ENCODE results near the gene DMPK.

DMPK gene

DNA sequence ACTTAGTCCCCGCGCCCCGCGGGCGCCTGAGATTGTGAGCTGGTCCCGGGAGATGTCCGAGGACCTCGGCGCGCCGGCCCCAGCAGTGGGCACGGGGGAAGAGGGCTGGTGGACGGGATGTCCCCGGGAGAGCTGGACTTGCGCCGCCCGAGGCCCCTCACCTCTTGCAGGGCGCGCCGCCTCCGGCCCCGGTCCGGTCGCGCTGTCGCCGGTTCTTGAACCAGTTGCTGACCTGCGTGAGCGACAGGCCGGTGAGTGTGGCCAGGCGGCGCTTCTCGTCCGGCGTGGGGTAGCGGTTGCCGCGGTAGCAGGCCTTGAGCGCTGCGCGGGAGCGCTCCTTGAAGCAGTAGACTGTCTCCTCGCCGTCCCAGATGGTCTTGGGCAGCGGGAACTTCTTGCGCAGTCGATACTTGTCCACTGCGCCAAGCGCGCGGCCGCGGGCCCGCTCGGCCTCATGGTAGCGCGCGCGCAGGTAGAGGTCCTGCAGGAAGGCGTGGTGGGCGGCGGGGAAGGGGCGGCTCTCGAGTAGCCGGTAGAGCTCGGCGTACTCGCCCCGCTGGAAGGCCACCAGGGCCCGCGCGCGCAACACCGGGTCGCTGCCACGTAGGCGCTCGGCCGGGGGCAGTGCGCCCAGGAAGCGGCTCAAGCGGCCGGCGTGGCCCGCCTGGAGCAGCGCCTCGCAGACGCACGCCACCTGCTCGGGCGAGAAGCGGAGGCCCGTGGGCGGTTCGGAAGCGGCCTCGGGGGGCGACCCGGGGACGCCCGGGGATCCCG is 14.2 kb downstream of the DMPK start:
- H3K27me3 ChIP-seq (ENCODE audit: low read depth, low read length) = no peaks in the 10 kb centered on the region
- H3K27ac ChIP-seq (ENCODE audit: low read length) = no peak overlapping the region
- H3K9me3 ChIP-seq (ENCODE audit: insufficient read depth, low read length) = no peaks in the 10 kb centered on the region
- no peak overlapping the region for H2AFZ ChIP-seq (ENCODE audit: low read depth, low read length)
- peak overlapping the region; percentile 82 for H3K4me3 ChIP-seq (ENCODE audit: low read length)
- peak overlapping the region; percentile 89 for H3K4me2 ChIP-seq (ENCODE audit: low read length)
- H3K9ac ChIP-seq (ENCODE audit: low read length) = peak overlapping the region; percentile 93
- TF ChIP-seq EZH2phosphoT487 (IDR thresholded peaks at IDR 0.05; ENCODE audit: low read depth) (no peak), CTCF (IDR thresholded peaks at IDR 0.05; ENCODE audit: low read depth, low read length) (no peak)
- peaks cover 4% of the 10 kb centered on the region; the same call in 1 of the 2 replicates for H3K4me1 ChIP-seq (ENCODE audit: low read length)
- no peaks in the 10 kb centered on the region for H3K79me2 ChIP-seq (ENCODE audit: low read length)
- no peaks in the 10 kb centered on the region for H3K36me3 ChIP-seq (replicated peaks; ENCODE audit: low read depth, low read length)
- H4K20me1 ChIP-seq (ENCODE audit: insufficient read depth, low read length) = no peaks in the 10 kb centered on the region

- Histone ChIP-seq H3K27ac (ENCODE audit: low read length) (no peak overlapping the region), H3K4me3 (ENCODE audit: low read length) (no peak overlapping the region), H3K79me2 (ENCODE audit: low read length) (no peaks in the 10 kb centered on the region), H3K9ac (ENCODE audit: low read length) (no peak overlapping the region), H3K4me1 (ENCODE audit: low read length) (peaks cover 4% of the 10 kb centered on the region; the same call in 1 of the 2 replicates), H3K9me3 (ENCODE audit: insufficient read depth, low read length) (no peaks in the 10 kb centered on the region), H3K4me2 (ENCODE audit: low read length) (no peak overlapping the region), H2AFZ (ENCODE audit: low read depth, low read length) (no peak overlapping the region), H3K36me3 (replicated peaks; ENCODE audit: low read depth, low read length) (no peaks in the 10 kb centered on the region), H3K27me3 (ENCODE audit: low read depth, low read length) (no peaks in the 10 kb centered on the region), H4K20me1 (ENCODE audit: insufficient read depth, low read length) (no peaks in the 10 kb centered on the region)
- TF ChIP-seq EZH2phosphoT487 (IDR thresholded peaks at IDR 0.05; ENCODE audit: low read depth) = no peak
- no peak for TF ChIP-seq CTCF (IDR thresholded peaks at IDR 0.05; ENCODE audit: low read depth, low read length)
Observed at GRCh38 chr19:45767410-45767880, 14.8 kb downstream of the DMPK start.

- Histone ChIP-seq H3K36me3 (replicated peaks; ENCODE audit: low read depth, low read length) (no peaks in the 10 kb centered on the region), H3K27me3 (ENCODE audit: low read depth, low read length) (no peaks in the 10 kb centered on the region), H3K27ac (ENCODE audit: low read length) (no peak overlapping the region), H4K20me1 (ENCODE audit: insufficient read depth, low read length) (no peaks in the 10 kb centered on the region), H3K4me2 (ENCODE audit: low read length) (no peak overlapping the region), H3K9me3 (ENCODE audit: insufficient read depth, low read length) (no peaks in the 10 kb centered on the region), H3K9ac (ENCODE audit: low read length) (no peak overlapping the region), H2AFZ (ENCODE audit: low read depth, low read length) (no peak overlapping the region), H3K4me3 (ENCODE audit: low read length) (no peak overlapping the region), H3K79me2 (ENCODE audit: low read length) (no peaks in the 10 kb centered on the region), H3K4me1 (ENCODE audit: low read length) (peaks cover 4% of the 10 kb centered on the region; the same call in 1 of the 2 replicates)
- TF ChIP-seq EZH2phosphoT487 (IDR thresholded peaks at IDR 0.05; ENCODE audit: low read depth) = no peak
- TF ChIP-seq CTCF (IDR thresholded peaks at IDR 0.05; ENCODE audit: low read depth, low read length) = no peak
Observed at GRCh38 chr19:45766869-45767346, 15.4 kb downstream of the DMPK start.

DNA sequence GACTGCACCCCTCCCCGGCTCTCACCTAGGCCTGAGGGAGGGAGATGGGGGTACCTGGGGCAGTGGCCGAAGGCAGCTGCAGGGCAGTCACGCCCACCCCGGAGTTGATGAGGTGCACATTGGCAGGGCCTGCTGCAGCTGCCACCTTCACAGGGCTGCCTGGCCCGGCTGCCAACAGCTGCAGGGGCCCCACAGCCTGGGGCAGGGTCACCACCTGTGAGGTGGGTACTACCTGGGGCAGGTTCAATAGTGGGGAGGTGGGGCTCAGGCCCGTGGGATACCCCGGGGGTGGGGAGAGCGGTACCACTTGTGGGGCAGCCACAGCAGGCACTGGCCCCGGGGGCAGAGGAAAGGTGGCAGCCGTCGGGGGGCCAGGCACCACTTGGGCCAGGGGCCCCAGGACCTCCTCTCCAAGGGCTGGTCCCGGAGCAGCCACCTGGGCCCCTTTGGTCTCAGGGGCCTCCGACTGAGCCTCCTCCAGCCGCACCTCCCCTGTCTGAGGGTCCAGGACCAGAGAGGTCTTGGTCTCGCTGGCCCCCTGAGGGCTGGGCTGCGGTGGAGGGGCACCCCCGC is 15.9 kb downstream of the DMPK start:
- no peaks in the 10 kb centered on the region for H4K20me1 ChIP-seq (ENCODE audit: insufficient read depth, low read length)
- no peaks in the 10 kb centered on the region for H3K36me3 ChIP-seq (replicated peaks; ENCODE audit: low read depth, low read length)
- no peak overlapping the region for H3K27ac ChIP-seq (ENCODE audit: low read length)
- H2AFZ ChIP-seq (ENCODE audit: low read depth, low read length) = no peak overlapping the region
- no peak overlapping the region for H3K4me2 ChIP-seq (ENCODE audit: low read length)
- no peak overlapping the region for H3K4me3 ChIP-seq (ENCODE audit: low read length)
- peaks cover 4% of the 10 kb centered on the region; the same call in 1 of the 2 replicates for H3K4me1 ChIP-seq (ENCODE audit: low read length)
- no peak for TF ChIP-seq EZH2phosphoT487 (IDR thresholded peaks at IDR 0.05; ENCODE audit: low read depth)
- H3K9ac ChIP-seq (ENCODE audit: low read length) = no peak overlapping the region
- H3K27me3 ChIP-seq (ENCODE audit: low read depth, low read length) = no peaks in the 10 kb centered on the region
- no peaks in the 10 kb centered on the region for H3K9me3 ChIP-seq (ENCODE audit: insufficient read depth, low read length)
- no peaks in the 10 kb centered on the region for H3K79me2 ChIP-seq (ENCODE audit: low read length)
